HG02943 (cell line): Measurements from ENCODE around the gene PRR12.

Experiments used
- ATAC-seq: cut with Tn5 transposase; IDR thresholded peaks from one replicate; pipeline ENCODE4 v1.9.1; 2021; ENCODE audit warnings: mild to moderate bottlenecking, low read depth, moderate library complexity; ENCODE audit not compliant: unreplicated experiment

PRR12 gene

GRCh38 chr19:49591731-49592485 is 926 bp downstream of the PRR12 start:
- no peak for ATAC-seq

- ATAC-seq, result no peak
Measured at GRCh38 chr19:49592486-49593232, 1.7 kb downstream of the PRR12 start.

GRCh38 chr19:49593233-49594113 is 2.5 kb downstream of the PRR12 start:
- no peak for ATAC-seq

DNA sequence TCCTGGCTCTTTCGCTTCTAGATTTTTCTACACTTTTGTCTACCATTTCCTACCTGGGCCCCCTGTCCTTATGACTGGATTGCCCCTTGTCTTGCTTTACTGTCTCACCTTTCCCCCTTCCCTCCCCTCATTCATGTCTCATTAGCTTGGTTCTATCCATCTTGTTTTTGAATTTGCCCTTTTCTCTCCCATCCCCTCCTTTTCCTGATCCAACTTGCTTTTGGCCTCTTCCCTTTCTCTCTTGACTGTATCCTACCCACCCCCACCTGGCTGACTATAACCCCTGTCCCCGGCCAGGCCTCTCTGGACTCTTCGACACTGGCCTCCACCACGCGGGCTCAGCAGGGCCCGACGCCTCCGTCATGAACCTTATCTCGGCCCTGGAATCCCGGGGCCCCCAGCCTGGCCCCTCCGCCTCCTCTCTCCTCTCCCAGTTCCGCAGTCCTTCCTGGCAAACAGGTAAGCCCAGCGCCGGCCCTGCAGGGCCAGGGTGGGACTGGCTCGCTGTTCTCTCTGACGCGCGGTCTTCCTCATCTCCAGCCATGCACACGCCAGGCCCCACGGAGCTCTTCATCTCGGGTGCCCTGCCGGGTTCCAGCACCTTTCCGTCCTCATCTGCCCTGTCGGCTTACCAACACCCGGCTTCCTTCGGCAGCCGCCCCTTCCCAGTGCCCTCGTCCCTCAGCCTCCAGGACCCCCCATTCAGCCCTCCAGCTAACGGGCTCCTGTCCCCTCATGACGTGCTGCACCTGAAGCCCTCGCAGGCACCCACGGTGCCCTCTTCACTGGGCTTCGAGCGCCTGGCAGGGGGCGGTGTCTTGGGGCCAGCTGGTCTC is 3.4 kb downstream of the PRR12 start:
- ATAC-seq, result no peak

GRCh38 chr19:49594993-49595818 is 4.2 kb downstream of the PRR12 start:
- no peak for ATAC-seq

DNA sequence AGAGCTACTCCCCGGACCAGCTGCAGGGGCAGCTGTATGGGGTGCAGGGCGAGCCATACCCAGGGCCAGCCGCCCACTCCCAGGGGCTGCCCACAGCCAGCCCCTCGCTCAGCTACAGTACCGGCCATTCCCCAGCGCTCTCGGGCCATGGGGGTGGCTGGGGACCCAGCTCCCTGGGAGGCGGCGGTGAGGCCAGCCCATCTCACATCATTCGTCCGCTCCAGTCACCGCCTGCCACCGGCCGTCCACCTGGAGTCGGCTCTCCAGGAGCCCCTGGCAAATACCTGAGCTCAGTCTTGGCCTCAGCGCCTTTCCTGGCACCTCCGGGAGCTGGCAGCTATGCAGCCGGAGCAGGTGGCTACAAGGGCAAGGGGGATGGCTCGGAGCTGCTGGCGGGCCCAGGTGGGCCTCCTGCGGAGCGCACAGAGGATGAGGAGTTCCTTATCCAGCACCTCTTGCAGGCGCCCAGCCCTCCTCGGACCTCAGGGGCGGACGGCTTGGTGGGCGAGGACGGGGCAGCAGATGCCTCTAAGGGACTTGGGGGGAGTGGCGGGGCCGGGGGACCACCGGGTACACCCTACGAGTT is 4.9 kb downstream of the PRR12 start:
- ATAC-seq, result no peak

DNA sequence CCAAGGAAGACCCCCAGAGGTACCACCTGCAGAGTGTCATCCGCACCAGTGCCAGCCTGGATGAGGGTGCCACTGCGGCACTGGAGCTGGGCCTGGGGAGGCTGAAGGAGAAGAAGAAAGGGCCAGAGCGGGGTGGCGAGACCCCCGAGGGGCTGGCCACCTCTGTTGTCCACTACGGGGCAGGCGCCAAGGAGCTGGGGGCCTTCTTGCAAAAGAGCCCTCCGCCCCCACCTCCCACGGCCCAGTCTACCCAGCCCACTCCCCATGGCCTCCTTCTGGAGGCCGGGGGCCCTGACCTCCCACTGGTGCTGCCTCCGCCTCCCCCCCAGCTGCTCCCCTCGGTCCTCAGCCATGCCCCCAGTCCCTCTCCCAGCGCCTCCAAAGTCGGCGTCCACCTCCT is 5.4 kb downstream of the PRR12 start:
- no peak for ATAC-seq

- ATAC-seq, result no peak
Measured at GRCh38 chr19:49596954-49597702, 6.1 kb downstream of the PRR12 start.

DNA sequence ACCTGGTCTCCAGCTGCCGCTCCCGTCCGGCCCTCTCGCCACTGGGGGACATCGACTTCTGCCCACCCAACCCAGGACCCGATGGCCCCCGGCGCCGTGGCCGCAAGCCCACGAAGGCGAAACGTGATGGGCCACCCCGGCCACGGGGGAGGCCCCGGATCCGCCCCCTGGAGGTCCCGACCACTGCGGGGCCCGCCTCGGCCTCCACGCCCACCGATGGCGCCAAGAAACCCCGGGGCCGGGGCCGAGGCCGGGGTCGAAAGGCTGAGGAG is 6.7 kb downstream of the PRR12 start:
- no peak for ATAC-seq

GRCh38 chr19:49599378-49600295 is 8.7 kb downstream of the PRR12 start:
- no peak for ATAC-seq

- ATAC-seq, result no peak
Measured at GRCh38 chr19:49601482-49602038, 10.6 kb downstream of the PRR12 start.

DNA sequence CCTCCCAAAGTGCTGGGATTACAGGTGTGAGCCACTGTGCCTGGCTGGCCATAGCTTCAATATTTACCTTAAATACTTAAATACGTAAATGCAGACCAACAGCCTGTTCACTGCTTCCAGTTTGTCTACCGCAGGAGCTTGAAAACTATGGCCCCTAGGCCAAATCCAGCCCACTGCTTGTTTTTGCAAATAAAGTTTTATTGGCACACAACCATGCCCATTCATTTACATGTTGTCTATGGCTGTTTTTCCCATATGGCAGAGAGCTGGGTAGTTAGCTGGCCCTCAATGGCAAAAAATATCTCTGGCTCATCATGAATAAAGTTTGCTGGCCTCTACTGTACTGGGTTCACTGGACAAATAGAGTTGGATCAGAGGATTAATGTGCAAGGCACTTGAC is 11.8 kb downstream of the PRR12 start:
- ATAC-seq, result no peak

DNA sequence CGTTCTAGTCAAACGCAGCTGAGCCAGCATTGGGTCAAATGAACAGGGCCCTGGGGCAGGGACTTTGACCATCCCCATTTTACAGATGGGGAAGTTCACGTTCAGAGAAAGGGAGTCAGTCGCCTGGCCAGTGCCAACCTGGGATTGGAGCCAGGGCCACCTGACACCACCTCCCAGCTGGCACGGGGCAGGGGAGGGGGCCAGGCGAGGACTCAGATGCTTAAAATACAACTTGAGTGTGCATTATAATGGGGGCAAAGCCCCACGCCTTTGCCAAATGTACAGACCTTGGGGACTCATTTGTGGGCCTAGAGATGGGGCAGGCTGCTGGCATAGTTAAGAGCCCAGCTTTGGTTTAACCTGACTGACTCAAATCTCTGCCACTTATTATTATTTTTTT is 14.6 kb downstream of the PRR12 start:
- no peak for ATAC-seq

DNA sequence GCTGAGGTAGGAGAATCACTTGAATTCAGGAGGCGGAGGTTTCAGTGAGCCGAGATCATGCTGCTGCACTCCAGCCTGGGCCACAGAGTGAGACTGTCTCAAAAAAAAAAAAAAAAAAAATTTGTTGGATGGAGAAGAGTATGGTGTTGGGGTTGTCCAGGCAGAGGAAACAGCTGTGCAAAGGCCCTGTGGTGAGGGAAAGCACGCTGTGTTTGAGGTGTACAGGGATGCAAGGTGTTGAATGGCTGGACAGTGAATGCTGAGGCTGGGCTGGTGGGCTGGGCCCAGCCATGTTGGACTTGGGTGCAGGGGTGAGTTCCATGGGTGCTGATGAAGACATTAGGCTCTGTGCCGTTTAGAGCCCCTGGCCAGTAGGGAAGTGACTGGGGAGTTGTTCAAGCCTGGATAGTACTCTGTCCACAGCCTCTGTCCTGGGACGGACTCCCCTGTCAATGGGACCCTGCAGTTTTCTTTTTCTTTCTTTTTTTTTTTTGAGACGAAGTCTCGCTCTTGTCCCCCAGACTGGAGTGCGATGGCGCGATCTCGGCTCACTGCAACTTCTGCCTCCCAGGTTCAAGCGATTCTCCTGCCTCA is 18.6 kb downstream of the PRR12 start:
- ATAC-seq, result no peak

DNA sequence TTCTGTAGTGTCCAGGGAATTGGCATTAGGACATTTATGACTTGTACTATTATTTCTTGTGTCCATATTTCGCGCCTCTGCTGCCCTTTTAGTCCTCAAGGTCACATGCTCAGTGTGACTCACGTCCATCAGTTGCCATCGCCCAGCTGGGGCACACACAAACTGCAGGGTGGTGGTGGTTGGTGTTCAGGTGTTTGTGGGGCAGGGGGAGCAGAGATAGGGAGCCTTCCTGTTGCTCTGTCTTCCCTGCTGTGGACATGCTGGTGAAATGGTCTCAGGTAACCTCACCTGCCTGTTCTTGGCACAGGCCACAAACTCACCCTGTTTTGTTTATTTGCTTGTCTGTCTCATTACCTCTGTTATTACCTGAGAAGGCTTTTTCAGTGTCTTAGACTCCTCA is 22.4 kb downstream of the PRR12 start:
- no peak for ATAC-seq

GRCh38 chr19:49614096-49614833 is 23.3 kb downstream of the PRR12 start:
- ATAC-seq, result no peak
